ENCODE measurements around the gene CDH4.

Gene CDH4

DNA sequence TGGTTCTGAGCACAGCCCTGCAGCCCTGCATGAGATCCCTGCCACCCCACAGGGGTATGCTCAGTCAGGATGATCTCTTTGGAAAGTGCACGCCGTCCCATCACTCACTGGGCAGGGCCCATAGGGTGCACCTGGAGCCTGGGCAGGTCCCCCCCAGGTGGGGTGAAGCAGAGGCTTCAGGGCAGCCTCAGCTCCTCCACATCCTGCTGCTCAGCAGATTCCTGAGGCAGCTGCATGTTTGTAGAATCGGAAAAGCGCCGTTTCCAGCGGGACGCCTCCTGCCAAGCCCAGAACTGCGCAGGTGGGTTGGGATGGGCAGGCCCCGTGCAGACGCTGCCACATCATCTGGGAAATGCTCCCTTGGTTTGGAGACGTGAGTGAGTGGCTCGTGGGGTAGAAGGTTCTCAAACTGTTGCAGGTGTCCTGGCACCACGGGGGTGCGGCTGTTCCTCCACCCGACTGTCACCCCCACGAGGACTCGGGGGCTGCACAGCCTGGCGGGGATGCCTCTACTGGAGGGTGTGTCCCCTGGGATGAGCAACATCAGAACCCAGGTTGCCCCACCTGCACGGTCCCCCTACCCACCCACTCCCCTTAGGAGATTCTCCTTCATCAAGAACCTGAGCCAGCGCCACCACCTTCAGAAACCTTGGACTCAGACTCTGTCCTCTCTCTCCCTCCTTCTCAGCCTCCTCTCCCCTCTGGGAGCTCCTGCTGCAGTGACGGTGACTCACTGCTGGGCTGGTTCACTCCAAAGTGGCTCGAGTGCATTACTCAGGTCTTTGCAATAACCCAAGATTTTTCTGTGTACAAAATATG, 479.5 kb downstream of the CDH4 start:
- CTCF ChIA-PET: no interaction called here
- POLR2A ChIA-PET: no interaction called here
- DNase-seq (ENCODE audit: extremely low spot score): no peak
- TF ChIP-seq, protein P1, sequence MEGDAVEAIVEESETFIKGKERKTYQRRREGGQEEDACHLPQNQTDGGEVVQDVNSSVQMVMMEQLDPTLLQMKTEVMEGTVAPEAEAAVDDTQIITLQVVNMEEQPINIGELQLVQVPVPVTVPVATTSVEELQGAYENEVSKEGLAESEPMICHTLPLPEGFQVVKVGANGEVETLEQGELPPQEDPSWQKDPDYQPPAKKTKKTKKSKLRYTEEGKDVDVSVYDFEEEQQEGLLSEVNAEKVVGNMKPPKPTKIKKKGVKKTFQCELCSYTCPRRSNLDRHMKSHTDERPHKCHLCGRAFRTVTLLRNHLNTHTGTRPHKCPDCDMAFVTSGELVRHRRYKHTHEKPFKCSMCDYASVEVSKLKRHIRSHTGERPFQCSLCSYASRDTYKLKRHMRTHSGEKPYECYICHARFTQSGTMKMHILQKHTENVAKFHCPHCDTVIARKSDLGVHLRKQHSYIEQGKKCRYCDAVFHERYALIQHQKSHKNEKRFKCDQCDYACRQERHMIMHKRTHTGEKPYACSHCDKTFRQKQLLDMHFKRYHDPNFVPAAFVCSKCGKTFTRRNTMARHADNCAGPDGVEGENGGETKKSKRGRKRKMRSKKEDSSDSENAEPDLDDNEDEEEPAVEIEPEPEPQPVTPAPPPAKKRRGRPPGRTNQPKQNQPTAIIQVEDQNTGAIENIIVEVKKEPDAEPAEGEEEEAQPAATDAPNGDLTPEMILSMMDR (IDR thresholded peaks at IDR 0.05; ENCODE audit: control extremely low read depth, extremely low read depth, low read depth, missing control alignments): no peak

- TF ChIP-seq, protein P1 (IDR thresholded peaks at IDR 0.05; ENCODE audit: control extremely low read depth, extremely low read depth, low read depth, missing control alignments): no peak
- CTCF ChIA-PET: no interaction called here
- POLR2A ChIA-PET: no interaction called here
- no peak for DNase-seq (ENCODE audit: extremely low spot score)
Measured at GRCh38 chr20:61732511-61733210, 480.6 kb downstream of the CDH4 start.

- ChIA-PET CTCF (no interaction called here), POLR2A (no interaction called here)
- no peak for DNase-seq (ENCODE audit: extremely low spot score)
- TF ChIP-seq, protein P1 (IDR thresholded peaks at IDR 0.05; ENCODE audit: control extremely low read depth, extremely low read depth, low read depth, missing control alignments): no peak
Measured at GRCh38 chr20:61733216-61733615, 481.2 kb downstream of the CDH4 start.

DNA sequence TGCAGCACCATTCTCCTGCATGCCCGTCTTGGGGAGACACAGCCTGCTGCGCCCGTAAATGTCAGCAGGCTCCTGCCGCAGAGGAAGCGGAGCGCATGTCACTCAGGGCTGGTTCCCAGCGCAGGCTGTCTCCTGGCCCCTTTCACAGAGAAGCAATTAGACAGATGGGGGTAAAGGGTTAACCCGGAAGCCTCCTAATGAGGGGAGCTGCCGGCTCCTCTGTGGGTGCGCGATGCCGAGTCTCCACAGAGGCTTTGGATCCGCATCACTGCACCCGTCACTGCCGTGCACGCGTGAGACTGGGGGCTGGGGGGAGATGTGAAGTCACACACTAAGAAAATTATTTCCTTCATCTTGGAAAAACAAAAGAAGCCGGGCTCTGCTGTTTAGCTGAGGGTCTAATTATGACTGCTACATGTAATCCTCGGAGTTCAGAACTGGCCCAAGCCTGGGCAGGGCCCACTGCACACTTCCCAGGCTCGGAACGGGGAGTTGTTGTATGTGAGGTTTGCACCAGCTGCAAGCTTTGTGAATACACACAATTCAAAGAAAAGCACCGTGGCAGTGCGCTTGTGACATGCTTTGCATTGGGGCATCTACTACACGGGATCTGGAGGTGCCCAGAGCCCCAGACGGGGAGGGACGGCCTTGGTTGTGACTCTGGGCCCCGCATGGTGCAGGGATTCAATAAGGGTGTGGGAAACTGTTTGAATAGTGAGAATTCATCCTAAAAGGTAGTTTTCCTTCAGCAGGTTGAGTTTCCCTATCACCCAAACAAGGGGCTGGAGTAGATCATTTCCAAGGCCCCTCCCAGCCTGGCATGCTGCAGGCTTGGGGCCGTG, 482.1 kb downstream of the CDH4 start:
- DNase-seq (ENCODE audit: extremely low spot score): no peak
- ChIA-PET POLR2A (no interaction called here), CTCF (no interaction called here)
- TF ChIP-seq, protein P1 (IDR thresholded peaks at IDR 0.05; ENCODE audit: control extremely low read depth, extremely low read depth, low read depth, missing control alignments): no peak

GRCh38 chr20:61734733-61735502, 482.9 kb downstream of the CDH4 start:
- POLR2A ChIA-PET: no interaction called here
- CTCF ChIA-PET: no interaction called here
- DNase-seq (ENCODE audit: extremely low spot score): no peak
- TF ChIP-seq, protein P1 (IDR thresholded peaks at IDR 0.05; ENCODE audit: control extremely low read depth, extremely low read depth, low read depth, missing control alignments): no peak

GRCh38 chr20:61735503-61735785, 483.4 kb downstream of the CDH4 start:
- CTCF ChIA-PET: no interaction called here
- TF ChIP-seq, protein P1 (IDR thresholded peaks at IDR 0.05; ENCODE audit: control extremely low read depth, extremely low read depth, low read depth, missing control alignments): no peak
- POLR2A ChIA-PET: no interaction called here
- DNase-seq (ENCODE audit: extremely low spot score): no peak
